Measurements from ENCODE around the gene CNR1. TPM values are rescaled to one million over a fixed set of nuclear protein-coding genes. Genes with fewer than 3 reads are reported as not detected.

Gene CNR1
- total RNA-seq, 1 experiment from 2014 or later: not detected

DNA sequence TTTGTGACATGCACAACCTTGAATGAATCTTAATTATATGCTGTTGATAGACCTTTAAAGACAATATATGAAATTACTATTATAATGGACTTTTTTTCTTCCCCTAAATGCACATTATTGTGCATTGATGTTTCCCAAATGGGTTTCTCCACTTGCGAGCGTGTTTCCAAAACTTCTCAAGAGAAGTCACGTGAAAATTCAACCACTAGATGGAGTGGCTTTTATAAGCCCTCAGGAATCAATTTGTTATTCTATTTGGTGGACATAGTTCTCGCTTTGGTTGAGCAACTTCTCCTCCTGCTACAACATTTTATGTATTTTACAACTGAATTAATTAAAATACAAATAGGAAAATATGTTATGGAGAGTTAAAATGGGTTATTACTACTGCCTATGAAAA is 9.0 kb downstream of the CNR1 start (continued):
- TF ChIP-seq, protein P1, sequence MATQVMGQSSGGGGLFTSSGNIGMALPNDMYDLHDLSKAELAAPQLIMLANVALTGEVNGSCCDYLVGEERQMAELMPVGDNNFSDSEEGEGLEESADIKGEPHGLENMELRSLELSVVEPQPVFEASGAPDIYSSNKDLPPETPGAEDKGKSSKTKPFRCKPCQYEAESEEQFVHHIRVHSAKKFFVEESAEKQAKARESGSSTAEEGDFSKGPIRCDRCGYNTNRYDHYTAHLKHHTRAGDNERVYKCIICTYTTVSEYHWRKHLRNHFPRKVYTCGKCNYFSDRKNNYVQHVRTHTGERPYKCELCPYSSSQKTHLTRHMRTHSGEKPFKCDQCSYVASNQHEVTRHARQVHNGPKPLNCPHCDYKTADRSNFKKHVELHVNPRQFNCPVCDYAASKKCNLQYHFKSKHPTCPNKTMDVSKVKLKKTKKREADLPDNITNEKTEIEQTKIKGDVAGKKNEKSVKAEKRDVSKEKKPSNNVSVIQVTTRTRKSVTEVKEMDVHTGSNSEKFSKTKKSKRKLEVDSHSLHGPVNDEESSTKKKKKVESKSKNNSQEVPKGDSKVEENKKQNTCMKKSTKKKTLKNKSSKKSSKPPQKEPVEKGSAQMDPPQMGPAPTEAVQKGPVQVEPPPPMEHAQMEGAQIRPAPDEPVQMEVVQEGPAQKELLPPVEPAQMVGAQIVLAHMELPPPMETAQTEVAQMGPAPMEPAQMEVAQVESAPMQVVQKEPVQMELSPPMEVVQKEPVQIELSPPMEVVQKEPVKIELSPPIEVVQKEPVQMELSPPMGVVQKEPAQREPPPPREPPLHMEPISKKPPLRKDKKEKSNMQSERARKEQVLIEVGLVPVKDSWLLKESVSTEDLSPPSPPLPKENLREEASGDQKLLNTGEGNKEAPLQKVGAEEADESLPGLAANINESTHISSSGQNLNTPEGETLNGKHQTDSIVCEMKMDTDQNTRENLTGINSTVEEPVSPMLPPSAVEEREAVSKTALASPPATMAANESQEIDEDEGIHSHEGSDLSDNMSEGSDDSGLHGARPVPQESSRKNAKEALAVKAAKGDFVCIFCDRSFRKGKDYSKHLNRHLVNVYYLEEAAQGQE (IDR thresholded peaks at IDR 0.05; ENCODE audit: low read depth): no peak
- no peak for TF ChIP-seq SP1 (IDR thresholded peaks at IDR 0.05; ENCODE audit: low read depth)

DNA sequence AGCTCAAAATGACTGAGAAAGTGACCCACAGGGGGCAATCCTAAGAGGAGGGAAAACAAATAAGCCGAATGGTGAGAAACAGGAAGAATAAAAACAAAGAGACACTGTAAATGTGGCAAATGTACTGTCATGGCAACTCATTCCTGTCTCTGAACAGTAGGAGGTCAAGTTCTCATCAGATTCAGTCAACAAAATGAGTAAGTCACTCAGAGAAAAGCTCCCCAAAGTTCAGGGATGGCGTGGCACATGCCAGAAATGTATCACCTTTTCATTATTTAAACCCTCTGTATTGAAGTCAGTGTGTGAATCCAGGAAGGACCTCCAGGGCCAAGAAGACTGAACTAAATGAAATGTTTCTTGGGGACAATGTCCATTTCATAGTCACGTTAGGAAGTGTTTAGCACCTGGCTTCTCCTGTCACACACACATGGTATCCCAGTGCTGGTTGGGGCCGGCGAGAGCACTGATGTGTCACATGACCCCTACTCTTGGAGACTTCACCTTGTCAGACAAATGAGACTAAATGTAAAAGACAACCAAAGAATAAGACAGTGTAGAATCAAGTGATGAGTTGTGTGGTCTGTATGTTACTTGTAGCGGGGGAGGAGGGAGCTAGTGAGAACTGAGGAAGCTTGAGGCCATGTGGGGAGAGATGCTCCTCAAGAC is 20.7 kb downstream of the CNR1 start:
- ChIA-PET POLR2A (no interaction called here), RAD21 (ENCODE audit: low non-redundant PET in 1 of 2, low total read pairs in 2 of 2, uncharacterized antibody in 2 of 2, unreplicated experiment in 2 of 2) (no interaction called here), CTCF (no interaction called here)
- H3K79me2 ChIP-seq (ENCODE audit: insufficient read depth, low read length): no peaks in the 10 kb centered on the region
- H3K9me3 ChIP-seq (ENCODE audit: control insufficient read depth in 1 of 2, insufficient read depth in 1 of 2, low read depth in 1 of 2, low read length in 2 of 2): no peaks in the 10 kb centered on the region
- H3K27ac ChIP-seq (ENCODE audit: low read depth, low read length): no peak overlapping the region
- H3K27me3 ChIP-seq (ENCODE audit: insufficient read depth, low read length): peaks cover 16% of the 10 kb centered on the region; the same call in 1 of the 2 replicates
- H3K4me1 ChIP-seq (ENCODE audit: control insufficient read depth in 1 of 2, insufficient read depth in 2 of 2, low read length in 2 of 2): no peaks in the 10 kb centered on the region
- H4K20me1 ChIP-seq (ENCODE audit: insufficient read depth): no peaks in the 10 kb centered on the region
- no peak overlapping the region for H3K9ac ChIP-seq (ENCODE audit: low read length)
- no peaks in the 10 kb centered on the region for H3K9me2 ChIP-seq (ENCODE audit: insufficient read depth)
- no peak overlapping the region for H3K4me3 ChIP-seq (replicated peaks in 1 of 2; ENCODE audit: low read depth in 1 of 2, low read length in 2 of 2)
- DNase-seq (ENCODE audit: low read depth, low spot score) (no peak), ATAC-seq (no peak)
- no peak overlapping the region for H2AFZ ChIP-seq (ENCODE audit: low read depth, low read length, poor library complexity, severe bottlenecking)
- no peaks in the 10 kb centered on the region for H3K36me3 ChIP-seq (ENCODE audit: control insufficient read depth in 1 of 2, insufficient read depth in 2 of 2, low read length in 2 of 2)
- no peak overlapping the region for H3K4me2 ChIP-seq (ENCODE audit: low read length)
- no TSS peak for BruUV-seq (replicated peaks)
- intact Hi-C loops (cut with micrococcal nuclease): no loop called here
- TF ChIP-seq FOSL1 (IDR thresholded peaks at IDR 0.05; ENCODE audit: low read depth) (no peak), CBX3 (IDR thresholded peaks at IDR 0.05; ENCODE audit: low read depth) (no peak), YY1 (IDR thresholded peaks at IDR 0.05; ENCODE audit: extremely low read depth, insufficient replicate concordance, low read depth, low read length) (no peak), EZH2 (IDR thresholded peaks at IDR 0.05) (no peak), POLR2AphosphoS5 (IDR thresholded peaks at IDR 0.05; ENCODE audit: low read depth, low read length) (no peak), SIN3A (IDR thresholded peaks at IDR 0.05; ENCODE audit: low read depth) (no peak), SRF (IDR thresholded peaks at IDR 0.05; ENCODE audit: low read depth) (no peak), EGR1 (IDR thresholded peaks at IDR 0.05; ENCODE audit: low read depth) (no peak), ELF1 (IDR thresholded peaks at IDR 0.05; ENCODE audit: borderline replicate concordance, low read depth) (no peak), CEBPB (IDR thresholded peaks at IDR 0.05; ENCODE audit: low read depth) (no peak), ZFX (IDR thresholded peaks at IDR 0.05) (no peak), SP1 (IDR thresholded peaks at IDR 0.05; ENCODE audit: low read depth) (no peak)
- TF ChIP-seq, protein P1 (IDR thresholded peaks at IDR 0.05; ENCODE audit: low read depth): no peak
- TF ChIP-seq, protein P2, sequence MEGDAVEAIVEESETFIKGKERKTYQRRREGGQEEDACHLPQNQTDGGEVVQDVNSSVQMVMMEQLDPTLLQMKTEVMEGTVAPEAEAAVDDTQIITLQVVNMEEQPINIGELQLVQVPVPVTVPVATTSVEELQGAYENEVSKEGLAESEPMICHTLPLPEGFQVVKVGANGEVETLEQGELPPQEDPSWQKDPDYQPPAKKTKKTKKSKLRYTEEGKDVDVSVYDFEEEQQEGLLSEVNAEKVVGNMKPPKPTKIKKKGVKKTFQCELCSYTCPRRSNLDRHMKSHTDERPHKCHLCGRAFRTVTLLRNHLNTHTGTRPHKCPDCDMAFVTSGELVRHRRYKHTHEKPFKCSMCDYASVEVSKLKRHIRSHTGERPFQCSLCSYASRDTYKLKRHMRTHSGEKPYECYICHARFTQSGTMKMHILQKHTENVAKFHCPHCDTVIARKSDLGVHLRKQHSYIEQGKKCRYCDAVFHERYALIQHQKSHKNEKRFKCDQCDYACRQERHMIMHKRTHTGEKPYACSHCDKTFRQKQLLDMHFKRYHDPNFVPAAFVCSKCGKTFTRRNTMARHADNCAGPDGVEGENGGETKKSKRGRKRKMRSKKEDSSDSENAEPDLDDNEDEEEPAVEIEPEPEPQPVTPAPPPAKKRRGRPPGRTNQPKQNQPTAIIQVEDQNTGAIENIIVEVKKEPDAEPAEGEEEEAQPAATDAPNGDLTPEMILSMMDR (IDR thresholded peaks at IDR 0.05 in 2 of 3, conservative IDR thresholded peaks at IDR 0.05 in 1 of 3; ENCODE audit: borderline replicate concordance in 1 of 3, insufficient read depth in 1 of 3, low read depth in 2 of 3, low read length in 2 of 3): no peak
- TF ChIP-seq, protein P3, sequence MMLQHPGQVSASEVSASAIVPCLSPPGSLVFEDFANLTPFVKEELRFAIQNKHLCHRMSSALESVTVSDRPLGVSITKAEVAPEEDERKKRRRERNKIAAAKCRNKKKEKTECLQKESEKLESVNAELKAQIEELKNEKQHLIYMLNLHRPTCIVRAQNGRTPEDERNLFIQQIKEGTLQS (IDR thresholded peaks at IDR 0.05): no peak
- TF ChIP-seq, protein P4, sequence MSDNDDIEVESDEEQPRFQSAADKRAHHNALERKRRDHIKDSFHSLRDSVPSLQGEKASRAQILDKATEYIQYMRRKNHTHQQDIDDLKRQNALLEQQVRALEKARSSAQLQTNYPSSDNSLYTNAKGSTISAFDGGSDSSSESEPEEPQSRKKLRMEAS (IDR thresholded peaks at IDR 0.05): no peak

All from HCT116 (cell line).